NCI-H2171 (cell line): ENCODE measurements around the gene LAMA3.

Experiments used
- DNase-seq: peaks from one replicate; lab custom pipeline; 2025; lab: John Stamatoyannopoulos, UW

LAMA3 gene

GRCh38 chr18:23853448-23854195 is 164.4 kb downstream of the LAMA3 start:
- DNase-seq = no peak

GRCh38 chr18:23855721-23856120 is 166.5 kb downstream of the LAMA3 start:
- no peak for DNase-seq

GRCh38 chr18:23856466-23857163 is 167.4 kb downstream of the LAMA3 start:
- DNase-seq = no peak

- no peak for DNase-seq
Observed at GRCh38 chr18:23857164-23857552, 167.9 kb downstream of the LAMA3 start.

GRCh38 chr18:23857756-23858155 is 168.5 kb downstream of the LAMA3 start:
- DNase-seq = no peak

GRCh38 chr18:23859466-23860336 is 170.4 kb downstream of the LAMA3 start:
- DNase-seq = no peak

GRCh38 chr18:23861326-23861725 is 172.1 kb downstream of the LAMA3 start:
- no peak for DNase-seq

GRCh38 chr18:23861805-23862470 is 172.7 kb downstream of the LAMA3 start:
- DNase-seq = no peak

GRCh38 chr18:23864624-23865023 is 175.4 kb downstream of the LAMA3 start:
- no peak for DNase-seq

GRCh38 chr18:23867006-23867405 is 177.8 kb downstream of the LAMA3 start:
- no peak for DNase-seq

- no peak for DNase-seq
Observed at GRCh38 chr18:23868136-23868785, 179.0 kb downstream of the LAMA3 start.

- no peak for DNase-seq
Observed at GRCh38 chr18:23870676-23871380, 181.6 kb downstream of the LAMA3 start.

GRCh38 chr18:23871410-23871809 is 182.2 kb downstream of the LAMA3 start:
- DNase-seq = peak; percentile 62

GRCh38 chr18:23872701-23873550 is 183.7 kb downstream of the LAMA3 start:
- DNase-seq = no peak

- no peak for DNase-seq
Observed at GRCh38 chr18:23875966-23876895, 187.0 kb downstream of the LAMA3 start.

GRCh38 chr18:23876921-23877320 is 187.7 kb downstream of the LAMA3 start:
- DNase-seq = no peak

GRCh38 chr18:23877371-23877770 is 188.1 kb downstream of the LAMA3 start:
- DNase-seq = no peak

- no peak for DNase-seq
Observed at GRCh38 chr18:23878336-23878900, 189.2 kb downstream of the LAMA3 start.
